Fibroblast of pulmonary artery (primary cell): Measurements from ENCODE around the gene SMC2.
A peak's percentile ranks its signal among the peaks of the same experiment; 100 is the strongest.

Source experiments
- DNase-seq: peaks from one replicate; pipeline ENCODE4 v3.0.0-alpha.2; 2010; ENCODE audit warnings: low read depth
- H3K4me3 ChIP-seq: replicated peaks from 2 replicates; pipeline ENCODE4 v1.5.1; 2011; ENCODE audit warnings: low read depth, mild to moderate bottlenecking, control low read depth, low read length, moderate library complexity
- CTCF ChIP-seq: IDR thresholded peaks from 2 replicates; pipeline ENCODE4 v1.5.1; 2011; ENCODE audit warnings: mild to moderate bottlenecking, control low read depth, low read length, inconsistent platforms; ENCODE audit errors: missing control alignments

SMC2 gene

GRCh38 chr9:104088416-104088815 lies 5.7 kb upstream of the SMC2 start:
- H3K4me3 ChIP-seq = no peak overlapping the region
- peak; percentile 13 for DNase-seq
- no peak for TF ChIP-seq CTCF

- no peak for DNase-seq
- TF ChIP-seq CTCF = no peak
- no peak overlapping the region for H3K4me3 ChIP-seq
Observed at GRCh38 chr9:104090578-104090977, 3.5 kb upstream of the SMC2 start.

GRCh38 chr9:104091116-104091515 lies 3.0 kb upstream of the SMC2 start:
- TF ChIP-seq CTCF = no peak
- H3K4me3 ChIP-seq = no peak overlapping the region
- DNase-seq = peak; percentile 15

- H3K4me3 ChIP-seq = no peak overlapping the region
- no peak for TF ChIP-seq CTCF
- DNase-seq = peak; percentile 36
Observed at GRCh38 chr9:104091708-104092107, 2.4 kb upstream of the SMC2 start.

GRCh38 chr9:104092192-104092591 lies 1.9 kb upstream of the SMC2 start:
- no peak overlapping the region for H3K4me3 ChIP-seq
- TF ChIP-seq CTCF = no peak
- DNase-seq = no peak

GRCh38 chr9:104092875-104093600 lies 1.1 kb upstream of the SMC2 start:
- no peak for TF ChIP-seq CTCF
- peak; percentile 18 for DNase-seq
- peak overlapping the region; percentile 75 for H3K4me3 ChIP-seq

- H3K4me3 ChIP-seq = peak overlapping the region; percentile 75
- no peak for DNase-seq
- TF ChIP-seq CTCF = no peak
Observed at GRCh38 chr9:104094534-104095015, 466 bp downstream of the SMC2 start.
